ENCODE measurements around the gene DDX50.
A peak's percentile ranks its signal among the peaks of the same experiment; 100 is the strongest.
"Not testable (repeated sequence)": the region's sequence is repeated elsewhere in the genome, so short reads cannot be mapped to it uniquely, and the experiment has no call there.

The DDX50 gene

DNA sequence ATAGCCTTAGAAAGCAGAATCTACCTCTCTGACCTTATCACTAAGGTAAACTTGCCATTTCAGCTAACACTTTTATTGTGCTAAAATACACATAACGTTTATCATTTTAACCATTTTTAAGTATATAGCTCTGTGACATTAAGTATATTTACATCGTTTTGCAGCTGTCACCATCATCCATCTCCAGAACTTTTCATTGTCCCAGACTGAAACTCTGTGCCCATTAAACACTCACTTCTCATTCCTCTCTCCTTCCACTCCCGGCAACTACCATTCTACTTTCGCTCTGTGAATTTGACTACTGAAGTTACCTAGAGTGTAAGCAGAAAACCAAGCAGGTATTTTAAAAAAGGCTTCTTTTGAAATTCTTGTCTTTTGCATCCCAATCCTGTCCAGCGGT lies 1.3 kb downstream of the DDX50 start:
- no peak for DNase-seq (ENCODE audit: low read depth, low spot score)

- peak; percentile 18 for DNase-seq (ENCODE audit: low read depth, low spot score)
These were observed 23.5 kb downstream of the DDX50 start for GRCh38 chr10:68924593-68924992.

- no peak for DNase-seq (ENCODE audit: low read depth, low spot score)
These were observed 24.4 kb downstream of the DDX50 start for GRCh38 chr10:68925489-68925888.

DNA sequence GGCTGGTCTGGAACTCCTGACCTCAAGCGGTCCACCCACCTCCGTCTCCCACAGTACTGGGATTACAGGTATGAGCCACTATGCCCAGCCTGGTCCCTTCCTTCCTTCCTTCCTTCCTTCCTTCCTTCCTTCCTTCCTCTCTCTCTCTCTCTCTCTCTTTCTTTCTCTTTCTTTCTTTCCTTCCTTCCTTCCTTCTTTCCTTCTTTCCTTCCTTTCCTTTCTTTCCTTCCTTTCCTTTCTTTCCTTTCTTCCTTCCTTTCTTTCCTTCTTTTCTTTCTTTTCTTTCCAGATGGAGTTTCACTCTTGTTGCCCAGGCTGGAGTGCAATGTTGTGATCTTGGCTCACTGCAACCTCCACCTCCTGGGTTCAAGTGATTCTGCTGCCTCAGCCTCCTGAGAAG lies 28.0 kb downstream of the DDX50 start:
- DNase-seq (ENCODE audit: low read depth, low spot score) = not testable (repeated sequence)

DNA sequence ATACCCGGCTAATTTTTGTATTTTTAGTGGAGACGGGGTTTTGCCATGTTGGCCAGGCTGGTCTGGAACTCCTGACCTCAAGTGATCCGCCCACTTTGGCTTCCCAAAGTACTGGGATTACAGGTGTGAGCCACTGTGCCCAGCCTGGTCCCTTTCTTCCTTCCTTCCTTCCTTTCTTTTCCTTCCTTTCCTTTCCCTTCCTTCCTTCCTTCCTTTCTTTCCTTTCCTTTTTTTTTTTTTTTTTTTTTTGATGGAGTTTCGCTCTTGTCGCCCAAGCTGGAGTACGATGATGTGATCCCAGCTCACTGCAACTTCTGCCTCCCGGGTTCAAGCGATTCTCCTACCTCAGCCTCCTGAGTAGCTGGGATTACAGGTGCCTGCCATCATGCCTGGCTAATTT lies 28.8 kb downstream of the DDX50 start:
- DNase-seq (ENCODE audit: low read depth, low spot score) = not testable (repeated sequence)

- not testable (repeated sequence) for DNase-seq (ENCODE audit: low read depth, low spot score)
These were observed 31.7 kb downstream of the DDX50 start for GRCh38 chr10:68932860-68933259.

- DNase-seq (ENCODE audit: low read depth, low spot score) = no peak
These were observed 33.9 kb downstream of the DDX50 start for GRCh38 chr10:68934994-68935393.

- DNase-seq (ENCODE audit: low read depth, low spot score) = no peak
These were observed 37.0 kb downstream of the DDX50 start for GRCh38 chr10:68938117-68938516.

DNA sequence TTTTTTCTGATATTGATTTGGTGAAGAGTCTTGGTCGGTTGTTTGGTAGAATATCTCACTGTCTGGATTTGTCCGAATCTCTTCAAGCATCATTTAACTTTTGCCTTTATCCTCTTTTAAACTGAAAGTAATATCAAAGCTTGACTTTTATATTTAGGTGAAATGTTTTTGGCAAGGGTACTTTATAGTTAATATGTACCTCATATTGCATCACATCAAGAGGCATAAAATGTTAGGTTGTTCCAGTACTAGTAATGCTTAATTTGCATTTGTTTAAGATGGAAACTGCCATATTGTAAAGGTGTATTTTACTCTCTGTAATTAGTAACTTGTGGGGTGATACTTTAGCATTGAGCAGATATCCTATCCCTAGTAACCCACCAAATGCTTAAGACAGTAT lies 37.8 kb downstream of the DDX50 start:
- no peak for DNase-seq (ENCODE audit: low read depth, low spot score)

DNA sequence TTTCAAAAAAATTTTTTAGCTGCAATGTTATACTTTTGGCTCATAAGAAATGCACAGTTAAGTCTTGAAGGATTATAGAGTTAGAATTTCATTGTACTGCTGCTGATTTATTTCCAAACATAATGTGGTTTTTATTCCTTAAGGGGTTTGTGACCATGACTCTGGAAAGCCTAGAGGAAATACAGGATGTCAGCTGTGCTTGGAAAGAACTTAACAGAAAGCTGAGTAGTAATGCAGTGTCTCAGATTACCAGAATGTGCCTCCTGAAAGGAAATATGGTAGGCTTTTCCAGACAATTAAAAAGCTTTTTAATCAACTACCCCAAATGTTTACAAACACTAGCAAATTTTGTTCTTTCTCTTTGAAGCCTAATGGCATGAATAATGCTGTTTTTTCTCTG lies 39.8 kb downstream of the DDX50 start:
- DNase-seq (ENCODE audit: low read depth, low spot score) = not testable (repeated sequence)

GRCh38 chr10:68950598-68950997 lies 49.5 kb downstream of the DDX50 start:
- no peak for DNase-seq (ENCODE audit: low read depth, low spot score)

- no peak for DNase-seq (ENCODE audit: low read depth, low spot score)
These were observed 53.8 kb downstream of the DDX50 start for GRCh38 chr10:68954904-68955303.

GRCh38 chr10:68955355-68955831 lies 54.3 kb downstream of the DDX50 start:
- DNase-seq (ENCODE audit: low read depth, low spot score) = peak; percentile 4

GRCh38 chr10:68955832-68956532 lies 54.9 kb downstream of the DDX50 start, which contains the start of gene DDX21:
Gene DDX21, plus strand, starts transcription at chr10:68956170. Its CDS starts 56 bp downstream, at chr10:68956226.
- DNase-seq (ENCODE audit: low read depth, low spot score) = peak; percentile 67

- no peak for DNase-seq (ENCODE audit: low read depth, low spot score)
These were observed 56.1 kb downstream of the DDX50 start for GRCh38 chr10:68957284-68957615.

GRCh38 chr10:68957654-68958053 lies 56.5 kb downstream of the DDX50 start:
- no peak for DNase-seq (ENCODE audit: low read depth, low spot score)

- no peak for DNase-seq (ENCODE audit: low read depth, low spot score)
These were observed 58.8 kb downstream of the DDX50 start for GRCh38 chr10:68959695-68960527.

GRCh38 chr10:68963151-68963550 lies 62.0 kb downstream of the DDX50 start:
- DNase-seq (ENCODE audit: low read depth, low spot score) = no peak

DNA sequence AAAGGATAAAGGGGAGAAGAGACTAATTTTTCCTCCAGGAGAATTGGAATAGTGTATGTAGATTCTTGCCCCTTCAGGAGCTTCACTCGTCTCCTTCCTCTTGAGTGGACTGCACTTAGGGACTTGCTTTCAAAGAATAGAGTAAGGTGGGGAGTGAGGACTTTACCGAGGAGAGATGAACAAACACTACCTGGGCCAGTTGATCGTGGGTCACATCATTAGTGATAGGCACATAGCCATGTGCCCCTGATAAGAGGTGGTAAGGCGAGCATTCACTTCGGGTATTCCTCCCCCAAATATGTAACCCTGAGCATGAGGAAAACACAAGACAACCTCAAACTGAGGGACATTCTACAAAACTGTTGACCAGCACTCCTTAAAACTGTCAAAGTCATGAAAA lies 72.9 kb downstream of the DDX50 start:
- no peak for DNase-seq (ENCODE audit: low read depth, low spot score)

DNA sequence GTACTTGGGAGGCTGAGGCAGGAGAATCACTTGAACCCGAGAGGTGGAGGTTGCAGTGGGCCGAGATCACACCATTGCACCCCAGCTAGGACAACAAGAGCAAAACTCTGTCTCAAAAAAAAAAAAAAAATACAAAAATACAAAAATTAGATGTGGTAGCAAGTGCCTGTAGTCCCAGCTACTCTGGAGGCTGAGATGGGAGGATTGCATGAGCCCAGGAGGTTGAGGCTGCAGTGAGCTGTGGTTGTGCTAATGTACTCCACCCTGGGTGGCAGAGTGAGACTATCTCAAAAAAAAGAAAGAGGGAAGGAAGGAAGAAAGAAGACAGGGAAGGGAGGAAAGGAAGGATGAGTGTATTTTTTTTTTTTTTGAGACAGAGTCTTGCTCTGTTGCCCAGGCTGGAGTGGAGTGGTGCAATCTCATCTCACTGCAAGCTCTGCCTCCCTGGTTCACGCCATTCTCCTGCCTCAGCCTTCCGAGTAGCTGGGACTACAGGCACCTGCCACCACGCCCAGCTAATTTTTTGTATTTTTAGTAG lies 74.9 kb downstream of the DDX50 start:
- not testable (repeated sequence) for DNase-seq (ENCODE audit: low read depth, low spot score)

DNA sequence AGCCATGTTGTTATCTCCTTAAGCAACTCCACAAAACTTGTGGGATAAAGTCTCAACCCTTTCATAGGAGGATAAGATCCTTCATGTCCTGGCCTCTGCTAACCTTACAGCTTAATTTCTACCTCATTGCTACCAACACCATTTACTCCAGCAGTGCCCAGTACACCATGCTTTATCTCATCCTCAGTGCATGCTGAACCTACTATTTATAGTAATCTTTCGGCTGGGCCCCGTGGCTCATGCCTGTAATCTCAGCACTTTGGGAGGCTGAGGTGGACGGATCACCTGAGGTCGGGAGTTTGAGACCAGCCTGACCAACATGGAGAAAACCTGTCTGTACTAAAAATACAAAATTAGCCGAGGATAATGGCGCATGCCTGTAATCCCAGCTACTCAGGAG lies 78.6 kb downstream of the DDX50 start:
- not testable (repeated sequence) for DNase-seq (ENCODE audit: low read depth, low spot score)

GRCh38 chr10:68981074-68981473 lies 80.0 kb downstream of the DDX50 start:
- DNase-seq (ENCODE audit: low read depth, low spot score) = no peak

- DNase-seq (ENCODE audit: low read depth, low spot score) = no peak
These were observed 81.3 kb downstream of the DDX50 start for GRCh38 chr10:68982389-68982788.
